Suppressor macrophage treated with lipopolysaccharide for 4 hours (primary cell): Measurements from ENCODE around the gene NEK6.

Experiments used
- DNase-seq: peaks from one replicate; pipeline ENCODE4 v3.0.0-alpha.2; 2020

Gene NEK6

DNA sequence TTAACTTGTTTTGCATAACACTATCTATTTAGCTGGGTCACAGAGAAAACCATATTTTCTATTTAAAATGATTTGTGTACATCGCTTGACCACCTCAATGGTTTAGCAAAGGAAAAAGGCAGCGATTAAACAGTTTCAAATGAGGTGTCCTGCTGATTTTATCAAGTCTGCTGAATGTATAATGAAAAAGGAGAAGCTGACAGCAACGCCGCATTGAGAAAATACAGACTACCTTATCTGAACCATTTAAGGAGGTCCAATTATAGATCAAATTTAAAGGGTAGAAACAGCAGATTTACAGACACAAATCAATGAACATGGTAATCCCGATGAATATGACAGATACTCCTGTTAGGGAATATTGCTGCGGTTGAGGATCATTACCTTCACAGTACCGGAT lies 127.9 kb downstream of the NEK6 start:
- no peak for DNase-seq

DNA sequence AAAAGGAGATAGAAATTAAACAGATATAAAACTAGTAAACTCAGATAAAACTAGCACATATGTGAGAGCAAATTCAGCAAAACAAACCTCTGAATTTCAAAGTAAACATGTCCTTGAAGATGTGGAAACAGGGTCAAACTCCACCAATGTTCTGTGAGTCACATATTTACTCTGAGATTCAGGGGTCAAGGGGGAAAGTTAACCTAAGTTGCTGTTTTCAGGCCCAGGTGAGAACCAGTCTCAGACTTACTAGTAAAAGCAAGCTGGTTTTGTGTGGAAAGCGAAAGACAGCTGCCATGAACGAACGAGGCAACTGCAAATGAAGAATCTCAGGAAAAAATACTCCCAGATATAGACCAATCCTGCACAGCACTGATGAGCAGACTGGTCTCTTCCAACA lies 128.5 kb downstream of the NEK6 start:
- DNase-seq: no peak

DNA sequence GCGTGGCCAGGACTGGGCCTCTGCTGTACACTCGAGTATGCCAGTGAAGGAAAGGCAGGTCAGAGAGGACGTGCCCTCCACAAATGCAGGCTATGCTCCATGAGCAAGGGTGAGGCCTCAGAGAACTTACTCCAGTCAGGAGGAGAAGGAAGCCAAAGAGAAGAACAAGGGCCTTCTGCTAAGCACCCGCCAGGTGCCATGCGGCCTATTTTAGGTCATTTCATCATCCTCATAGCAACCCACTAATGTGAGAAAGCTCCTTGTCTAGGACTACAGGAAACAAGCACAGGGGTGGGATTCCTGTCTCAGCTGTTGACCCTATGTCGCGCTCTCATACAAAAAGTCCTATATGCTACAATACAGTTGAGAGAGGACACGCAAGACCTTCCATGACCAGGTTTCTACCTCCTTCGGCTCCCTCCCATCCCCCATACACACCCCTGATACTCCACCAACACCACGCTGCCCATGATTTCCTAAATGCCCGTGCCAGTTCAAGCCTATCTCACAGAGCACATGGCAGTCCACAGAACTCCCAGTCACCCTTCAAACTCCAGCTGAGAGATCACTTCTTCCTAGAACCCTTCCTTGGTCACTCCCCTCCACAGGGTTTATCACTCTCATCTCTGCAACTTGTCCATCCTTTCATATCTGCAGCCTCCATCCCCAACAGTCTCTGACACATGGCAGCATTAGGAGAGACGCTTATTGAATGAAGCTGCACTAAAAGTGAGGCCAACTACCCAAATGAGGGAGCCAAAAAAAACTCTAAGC lies 130.7 kb downstream of the NEK6 start:
- no peak for DNase-seq

DNA sequence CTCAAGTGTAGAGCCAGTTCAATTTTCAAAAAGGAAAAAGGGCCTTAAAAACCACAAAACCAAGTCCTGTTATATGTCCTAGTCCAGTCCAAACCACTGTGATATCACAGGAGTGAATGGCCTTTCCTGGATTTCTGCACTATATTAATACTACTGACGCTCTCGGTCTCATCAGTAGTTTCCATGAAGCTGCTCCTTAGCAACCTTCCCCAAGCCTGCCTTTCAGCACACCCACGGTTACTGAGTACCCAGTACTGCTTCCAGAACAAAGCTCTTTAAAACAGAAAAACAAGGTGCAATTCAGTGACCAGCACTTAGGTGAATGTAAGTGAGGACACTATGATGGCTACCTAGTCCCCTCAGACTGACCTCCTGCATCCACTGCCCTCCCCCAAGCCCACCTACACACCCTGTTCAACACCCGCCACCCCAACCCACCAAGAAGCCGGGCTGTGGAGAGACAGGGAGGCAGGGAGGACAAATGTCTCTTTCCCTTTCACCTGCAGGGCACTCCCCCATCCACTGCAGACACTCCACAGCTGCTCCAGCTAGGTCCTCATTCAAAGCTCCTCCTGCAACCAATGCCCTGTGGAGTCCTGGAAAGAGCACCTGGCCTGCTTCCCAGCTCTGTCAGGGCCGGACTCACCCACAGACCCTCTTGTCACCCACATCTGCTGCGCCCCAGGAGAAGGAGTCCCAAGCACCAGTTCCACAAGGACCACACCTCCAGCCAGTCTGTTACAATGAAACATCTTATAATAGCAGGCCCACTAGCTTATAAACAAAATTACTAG lies 131.6 kb downstream of the NEK6 start:
- DNase-seq: no peak

DNA sequence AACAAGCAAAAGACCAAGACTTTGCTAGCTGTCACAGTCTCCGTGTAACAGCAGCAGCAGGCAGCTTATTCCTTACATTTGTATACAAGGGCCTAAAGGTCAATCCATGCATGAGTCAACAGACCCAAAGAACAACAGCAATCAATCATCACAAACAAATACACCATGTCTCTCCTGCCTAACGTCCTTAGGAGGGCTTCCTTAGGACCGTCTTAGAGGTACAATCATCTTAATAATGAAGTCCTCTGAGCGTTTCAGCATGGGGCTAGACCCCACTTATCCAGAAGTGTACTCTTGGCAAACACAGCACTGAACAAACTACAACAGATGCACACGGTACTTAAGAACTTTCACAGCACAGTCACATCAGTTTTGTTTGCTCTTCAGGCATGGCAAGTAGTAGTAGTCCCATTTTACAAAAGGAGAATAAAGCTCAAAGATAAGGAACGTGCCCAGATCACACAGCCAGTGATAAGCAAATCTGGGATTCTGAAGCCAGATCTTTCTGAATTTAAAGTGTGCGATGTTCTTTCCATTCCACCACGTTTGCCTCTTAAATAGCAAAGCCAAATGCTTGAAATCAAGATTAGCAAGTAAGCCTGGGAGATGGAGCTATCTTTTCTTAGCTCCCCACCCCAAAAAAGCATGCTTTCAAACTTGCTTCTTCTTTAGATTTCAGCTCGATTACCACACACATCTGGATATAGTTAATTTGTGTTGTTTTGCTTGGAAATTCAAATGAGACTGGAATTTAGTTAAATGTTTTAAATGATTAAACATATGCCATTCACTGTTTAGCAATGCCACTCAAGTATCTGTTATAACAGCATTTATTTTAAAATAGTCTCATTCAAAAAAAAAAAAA lies 133.3 kb downstream of the NEK6 start:
- no peak for DNase-seq

DNA sequence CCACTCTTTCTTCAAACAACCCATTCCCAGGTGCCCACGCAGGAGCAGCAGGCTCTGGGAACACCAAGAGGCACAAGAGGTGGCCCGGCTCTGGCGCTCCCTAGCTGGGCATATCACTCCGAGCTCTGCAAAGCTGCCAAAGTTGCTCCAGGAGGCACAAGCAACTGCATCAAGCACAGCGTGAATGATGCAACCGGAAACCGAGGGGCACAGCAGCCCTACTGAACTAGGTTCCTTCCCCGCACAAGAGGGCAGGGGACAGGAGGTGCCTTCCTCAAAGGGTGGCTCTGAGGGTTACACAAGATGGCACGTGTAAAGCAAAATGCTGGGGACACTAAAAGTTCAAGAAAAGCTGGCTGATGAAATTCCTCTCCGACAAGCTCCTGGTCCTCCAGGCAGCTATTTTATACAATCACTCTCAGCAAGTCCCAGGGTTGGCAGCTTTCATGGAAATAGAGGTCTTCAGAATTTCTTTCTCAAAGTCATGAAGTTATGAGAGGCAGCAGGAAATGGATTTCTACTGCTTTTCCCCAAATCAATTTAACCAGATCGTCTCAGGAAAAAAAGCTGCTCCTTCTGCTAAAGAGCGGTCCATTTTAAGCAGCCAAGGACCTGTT lies 134.6 kb downstream of the NEK6 start:
- peak; percentile 76 for DNase-seq

DNA sequence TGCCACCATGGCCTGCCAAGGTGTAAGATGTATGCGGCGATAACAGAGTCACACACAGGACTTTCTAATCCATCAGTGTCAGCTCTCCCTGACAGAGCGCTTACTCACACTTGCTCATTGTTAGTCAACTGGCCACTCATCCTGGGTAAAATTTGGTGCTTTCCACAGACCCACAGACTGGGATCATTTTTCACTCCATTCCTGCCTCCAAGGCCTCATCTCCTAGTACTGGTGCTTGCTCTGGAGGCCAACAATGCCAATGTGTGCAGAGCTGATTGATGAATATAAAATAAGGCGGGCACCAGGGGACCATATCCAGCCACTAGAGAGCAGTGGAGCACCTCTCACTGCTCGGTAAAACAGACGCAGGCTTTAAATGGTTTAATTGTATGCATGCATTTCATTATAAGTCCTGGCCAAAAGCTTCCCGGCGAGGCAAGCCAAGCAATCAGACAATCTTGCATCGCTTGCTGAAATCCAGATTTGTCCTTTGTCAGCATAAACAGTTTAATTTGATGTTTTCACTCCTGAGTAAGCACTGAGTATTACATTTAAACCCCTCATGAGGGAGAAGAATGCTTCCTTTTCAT lies 135.2 kb downstream of the NEK6 start:
- peak; percentile 83 for DNase-seq

DNA sequence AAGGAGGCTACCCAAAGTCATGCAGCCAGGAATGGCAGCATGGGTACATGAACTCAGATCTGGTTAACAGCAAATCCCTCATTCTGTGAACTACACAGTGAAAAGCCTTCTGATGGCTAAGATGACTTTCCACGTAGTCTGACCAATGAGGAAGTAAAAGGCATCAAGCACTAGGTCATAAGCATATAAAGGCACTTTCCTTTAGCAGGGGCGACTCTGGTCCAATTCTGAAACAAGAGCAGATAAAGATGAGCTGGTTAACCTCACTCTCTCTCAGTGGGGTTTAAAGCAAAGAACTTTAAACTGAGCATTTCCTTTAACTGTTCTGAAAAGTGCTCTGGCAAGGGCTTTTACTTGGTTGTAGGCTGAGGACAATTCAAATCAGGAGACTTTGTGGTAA lies 136.4 kb downstream of the NEK6 start:
- peak; percentile 64 for DNase-seq

DNA sequence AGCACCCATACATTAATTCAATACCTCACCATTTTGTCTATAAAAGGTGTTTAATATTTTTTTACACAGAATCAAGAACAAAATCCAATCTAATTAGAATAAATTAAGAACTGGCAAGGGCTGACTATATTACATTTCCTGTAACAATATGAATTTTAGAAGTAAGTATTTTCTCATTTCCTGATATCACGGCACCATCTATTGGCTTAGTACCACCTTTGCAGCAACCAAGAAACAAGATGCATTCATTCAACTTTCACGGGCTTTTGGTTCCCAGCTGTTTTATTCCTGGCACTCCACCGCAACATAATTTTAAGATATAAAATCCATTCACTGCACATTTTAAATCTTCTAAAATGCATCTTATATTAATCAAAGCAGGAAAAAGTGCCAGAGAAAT lies 136.8 kb downstream of the NEK6 start:
- DNase-seq: no peak

DNA sequence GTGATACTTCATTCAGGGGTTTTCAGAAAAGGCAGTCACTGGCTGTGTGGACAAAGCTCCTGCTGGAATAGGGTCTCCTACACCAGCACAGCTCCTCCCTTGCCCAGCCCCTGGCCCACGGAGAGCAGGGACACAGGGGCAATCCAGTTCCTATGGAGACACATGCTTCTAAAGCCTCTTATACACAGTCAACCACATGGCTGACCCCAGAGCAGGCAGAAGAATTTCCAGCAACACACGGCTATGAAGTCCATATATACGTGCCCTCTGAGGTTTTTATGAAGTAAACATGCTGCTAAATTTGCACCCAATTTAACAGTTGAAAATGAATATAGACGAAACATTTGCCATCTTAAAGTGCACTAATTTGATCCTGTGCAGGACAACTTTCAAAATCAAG lies 138.1 kb downstream of the NEK6 start:
- no peak for DNase-seq

DNA sequence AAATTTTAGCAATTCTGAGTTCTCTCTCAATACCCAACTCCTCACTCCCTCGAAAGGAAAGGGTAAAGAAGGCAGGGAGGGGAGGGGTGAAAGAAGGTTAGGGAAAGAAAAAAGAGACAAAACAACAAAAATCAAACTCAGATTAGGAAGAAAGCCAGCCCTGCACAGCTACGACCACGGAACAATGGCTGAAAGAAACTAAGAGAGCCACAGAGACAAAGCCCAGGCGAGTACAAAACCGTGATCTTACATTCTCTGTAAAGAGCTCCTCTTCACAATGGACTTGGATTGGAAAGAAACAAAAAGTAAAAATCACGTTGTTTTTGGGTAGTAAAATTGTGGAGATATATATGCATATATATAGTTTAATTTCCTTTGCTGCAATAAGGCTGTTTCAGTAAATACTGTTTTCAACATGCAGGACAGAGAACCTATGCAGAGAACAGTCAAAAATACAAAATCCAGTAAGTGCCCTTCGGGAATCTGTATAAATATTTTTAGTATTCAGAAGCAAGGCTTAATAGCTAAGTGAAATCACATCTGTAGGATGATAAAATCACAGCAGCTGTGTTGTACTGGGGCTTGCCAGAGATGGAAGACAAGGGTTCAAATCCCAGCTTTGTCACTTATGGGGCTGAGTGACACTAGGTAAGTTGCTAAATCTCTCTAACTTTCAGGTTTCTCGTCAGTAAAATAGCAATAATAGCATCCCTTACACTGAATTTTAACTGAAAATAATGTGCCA lies 140.6 kb downstream of the NEK6 start:
- DNase-seq: no peak

DNA sequence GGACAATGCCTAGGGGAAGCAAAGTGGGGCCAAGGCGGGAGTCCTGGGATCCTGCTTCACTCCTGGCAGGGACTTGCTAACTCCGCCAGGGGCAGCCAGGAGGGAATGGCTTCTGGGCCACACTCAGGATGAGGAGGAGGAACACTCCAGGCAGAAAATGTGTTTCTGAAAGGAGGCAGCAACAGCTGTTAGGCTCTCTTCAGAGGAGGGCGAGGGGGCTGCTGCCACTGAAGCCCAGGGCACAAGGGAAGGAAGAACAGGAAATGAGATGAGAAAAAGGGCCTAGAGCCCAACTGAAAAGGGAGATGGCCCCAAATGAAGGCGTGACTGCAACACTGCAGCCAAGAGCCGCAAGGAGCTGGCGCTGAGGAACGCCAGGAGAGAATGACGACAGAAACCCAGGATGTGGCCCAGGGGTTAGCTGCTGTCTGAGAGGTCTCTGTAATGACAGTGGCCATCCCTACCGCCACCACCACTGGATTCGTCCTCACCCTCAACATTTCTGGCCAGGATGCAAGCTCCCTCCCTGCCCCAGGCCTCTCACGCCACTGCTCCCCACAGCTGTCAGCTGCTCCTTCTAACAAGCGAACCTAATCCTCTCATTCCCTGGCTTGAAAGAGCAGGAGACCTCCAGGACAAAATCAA lies 141.7 kb downstream of the NEK6 start:
- no peak for DNase-seq

DNA sequence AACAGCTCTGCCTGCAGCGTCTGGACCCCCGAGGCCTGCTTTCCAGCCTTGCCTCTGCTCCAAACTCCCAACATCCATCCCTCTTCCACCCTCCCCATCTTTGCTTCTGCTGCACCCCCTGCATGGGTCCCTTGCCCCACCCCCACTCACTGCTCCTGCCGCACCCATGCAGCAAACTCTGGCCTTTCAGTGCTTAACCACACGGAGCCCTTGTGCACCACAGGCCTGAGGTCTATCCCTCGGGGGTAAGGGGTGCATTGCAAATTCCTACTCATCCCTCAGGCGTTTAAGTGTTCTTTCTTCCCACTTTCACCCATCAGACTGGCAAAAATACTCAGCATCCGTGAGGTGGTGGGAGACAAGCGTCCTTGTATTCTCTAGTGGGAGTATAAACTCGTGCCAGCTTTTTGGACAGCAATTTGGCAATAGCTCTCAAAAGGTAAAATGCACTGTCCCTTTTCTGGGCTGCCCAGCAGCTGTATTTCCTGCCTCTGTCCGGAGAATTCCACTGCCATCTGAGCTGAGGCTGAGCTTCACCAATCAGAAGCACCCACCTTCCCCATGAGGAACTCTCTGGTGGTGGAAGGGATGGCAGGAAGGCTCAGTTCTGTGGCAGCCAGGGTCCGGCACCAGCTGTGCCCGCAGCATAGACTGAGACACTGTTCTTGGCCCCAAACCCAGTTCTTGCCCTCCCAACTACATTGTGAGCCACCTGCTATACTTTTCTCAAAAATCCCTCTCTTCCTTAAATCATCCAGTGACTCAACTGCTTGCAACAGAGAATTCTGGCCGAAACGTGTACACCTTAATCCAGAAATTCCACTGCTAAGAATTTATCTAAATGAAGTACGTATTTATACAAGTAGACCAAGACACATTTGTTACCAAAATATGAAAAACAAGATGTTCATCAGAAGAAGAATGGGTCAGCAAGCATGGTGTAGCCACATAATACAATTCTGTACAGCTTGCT lies 142.5 kb downstream of the NEK6 start:
- no peak for DNase-seq
